ENCODE results near the gene OSBPL9. TPM values are rescaled to one million over a fixed set of nuclear protein-coding genes. Genes with fewer than 3 reads are reported as not detected.

OSBPL9 gene, protein sequence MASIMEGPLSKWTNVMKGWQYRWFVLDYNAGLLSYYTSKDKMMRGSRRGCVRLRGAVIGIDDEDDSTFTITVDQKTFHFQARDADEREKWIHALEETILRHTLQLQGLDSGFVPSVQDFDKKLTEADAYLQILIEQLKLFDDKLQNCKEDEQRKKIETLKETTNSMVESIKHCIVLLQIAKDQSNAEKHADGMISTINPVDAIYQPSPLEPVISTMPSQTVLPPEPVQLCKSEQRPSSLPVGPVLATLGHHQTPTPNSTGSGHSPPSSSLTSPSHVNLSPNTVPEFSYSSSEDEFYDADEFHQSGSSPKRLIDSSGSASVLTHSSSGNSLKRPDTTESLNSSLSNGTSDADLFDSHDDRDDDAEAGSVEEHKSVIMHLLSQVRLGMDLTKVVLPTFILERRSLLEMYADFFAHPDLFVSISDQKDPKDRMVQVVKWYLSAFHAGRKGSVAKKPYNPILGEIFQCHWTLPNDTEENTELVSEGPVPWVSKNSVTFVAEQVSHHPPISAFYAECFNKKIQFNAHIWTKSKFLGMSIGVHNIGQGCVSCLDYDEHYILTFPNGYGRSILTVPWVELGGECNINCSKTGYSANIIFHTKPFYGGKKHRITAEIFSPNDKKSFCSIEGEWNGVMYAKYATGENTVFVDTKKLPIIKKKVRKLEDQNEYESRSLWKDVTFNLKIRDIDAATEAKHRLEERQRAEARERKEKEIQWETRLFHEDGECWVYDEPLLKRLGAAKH
- 54.1 TPM for total RNA-seq

DNA sequence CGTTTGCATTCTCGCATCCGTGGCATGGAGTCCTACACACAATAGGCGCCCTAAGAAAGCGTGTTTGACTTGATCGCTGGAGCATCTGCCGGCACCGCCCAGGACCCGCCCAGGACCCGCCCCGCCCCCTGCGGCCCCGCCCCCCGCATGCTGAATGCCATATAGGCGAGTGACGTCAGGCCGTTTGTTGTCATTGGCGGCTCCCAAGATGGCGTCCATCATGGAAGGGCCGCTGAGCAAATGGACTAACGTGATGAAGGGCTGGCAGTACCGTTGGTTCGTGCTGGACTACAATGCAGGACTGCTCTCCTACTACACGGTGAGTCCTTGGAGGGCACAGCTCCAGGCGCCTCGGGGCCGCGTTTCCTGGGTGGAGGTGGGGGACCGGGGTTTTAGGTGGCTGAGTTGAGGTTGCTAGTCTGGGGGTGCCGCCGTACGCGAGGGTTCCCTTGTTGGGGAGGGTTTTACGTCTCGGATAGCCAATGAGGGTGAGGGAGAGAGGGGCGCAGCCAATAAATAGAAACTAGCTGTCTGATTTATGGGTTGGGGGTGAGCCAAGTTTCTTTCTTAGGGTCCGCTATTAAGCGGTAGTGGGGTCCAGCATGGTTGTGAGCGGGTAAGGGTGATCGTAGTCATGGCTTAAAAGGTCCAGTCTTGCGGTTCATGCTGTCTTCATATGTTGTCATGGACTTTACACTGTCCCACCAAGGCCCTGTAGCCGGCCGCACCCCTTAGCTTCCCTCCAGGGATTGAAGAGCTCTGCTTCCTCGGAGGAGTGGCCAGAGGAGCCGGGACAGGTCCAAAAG lies at the start of gene OSBPL9:
OSBPL9 (plus strand) TSS at position 190 of the 806 bp plus-strand sequence; CDS start at position 209, 19 bp downstream.
- DNase-seq: peak; percentile 97

DNA sequence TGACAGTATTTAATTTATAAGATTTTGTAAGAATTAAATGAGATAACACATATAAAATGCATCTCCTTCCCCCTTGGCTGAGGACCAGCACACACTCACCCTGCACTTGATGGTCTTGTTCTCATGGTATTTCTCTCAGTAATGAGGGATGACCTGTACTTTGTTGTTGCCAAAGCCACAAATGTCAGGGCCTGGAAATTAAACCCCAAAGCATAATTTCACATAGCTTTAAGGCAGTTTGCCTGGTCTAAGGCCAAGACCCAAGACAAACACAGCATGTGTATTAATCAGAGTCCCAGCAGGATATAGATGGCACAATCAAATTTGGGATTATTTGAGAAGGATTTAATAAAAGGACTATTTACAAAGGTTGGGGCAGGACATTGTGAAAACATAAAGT lies 49.2 kb upstream of the OSBPL9 start:
- no peak for DNase-seq

DNA sequence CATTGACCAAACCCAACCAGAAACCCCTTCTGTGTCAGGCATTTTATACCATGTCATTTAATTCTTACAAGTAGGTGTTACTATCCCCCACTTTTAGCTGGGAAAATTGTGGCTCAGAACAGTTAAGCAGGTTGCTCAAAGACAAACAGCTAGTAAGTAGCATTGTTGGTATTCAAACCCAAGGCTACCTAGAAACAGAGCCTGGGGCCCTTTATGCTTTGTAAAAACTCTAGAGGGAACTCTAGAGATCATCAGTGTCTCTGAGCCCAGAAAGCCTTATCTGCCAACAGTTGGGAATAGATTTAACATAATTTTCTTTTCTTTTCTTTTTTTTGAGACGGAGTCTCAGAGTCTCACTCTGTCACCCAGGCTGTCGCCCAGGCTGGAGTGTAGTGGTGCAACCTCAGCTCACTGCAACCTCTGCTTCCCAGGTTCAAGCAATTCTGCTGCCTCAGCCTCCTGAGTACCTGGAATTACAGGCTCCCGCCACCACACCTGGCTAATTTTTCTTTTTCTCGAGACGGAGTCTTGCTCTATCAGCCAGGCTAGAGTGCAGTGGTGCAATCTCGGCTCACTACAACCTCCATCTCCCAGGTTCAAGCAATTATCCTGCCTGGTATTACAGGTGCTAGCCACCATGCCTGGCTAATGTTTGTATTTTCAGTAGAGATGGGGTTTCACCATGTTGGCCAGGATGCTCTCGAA lies 48.5 kb upstream of the OSBPL9 start:
- no peak for DNase-seq

DNA sequence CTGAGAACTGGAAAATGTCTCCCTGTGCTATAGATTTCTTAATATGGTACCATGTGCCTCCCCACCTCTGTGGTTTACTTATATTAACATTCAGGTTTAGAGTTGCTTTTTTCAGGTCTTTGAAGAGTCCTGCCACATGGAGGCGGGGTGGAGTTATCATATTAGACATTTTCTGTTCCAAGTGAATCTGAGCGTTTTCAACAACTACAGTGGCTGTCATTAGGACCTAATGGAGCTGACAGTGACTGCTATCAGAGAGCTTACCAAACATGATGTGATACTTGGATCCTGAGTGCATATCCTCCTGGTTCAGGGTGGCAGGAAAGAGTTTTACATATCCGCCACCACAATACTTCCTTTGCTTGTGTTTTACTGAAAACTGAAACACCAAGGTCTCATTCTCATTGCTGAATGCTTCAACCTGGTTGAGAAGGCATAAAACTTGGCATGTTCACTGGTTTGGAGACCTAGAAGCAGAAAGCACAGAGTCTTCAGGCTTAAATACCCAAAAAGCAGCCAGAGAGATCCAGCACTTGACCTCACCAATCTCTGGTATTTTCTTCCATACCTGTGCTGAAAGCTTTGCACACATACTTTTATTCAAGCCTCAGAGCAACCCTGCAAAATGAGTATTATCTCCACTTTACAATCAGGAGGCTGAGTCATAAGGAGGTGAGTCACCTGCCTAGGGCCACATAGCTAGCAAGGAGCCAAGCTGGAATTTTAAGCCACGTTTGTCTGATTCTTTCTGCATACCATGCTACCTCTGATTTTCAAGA lies 47.4 kb upstream of the OSBPL9 start:
- peak; percentile 16 for DNase-seq

DNA sequence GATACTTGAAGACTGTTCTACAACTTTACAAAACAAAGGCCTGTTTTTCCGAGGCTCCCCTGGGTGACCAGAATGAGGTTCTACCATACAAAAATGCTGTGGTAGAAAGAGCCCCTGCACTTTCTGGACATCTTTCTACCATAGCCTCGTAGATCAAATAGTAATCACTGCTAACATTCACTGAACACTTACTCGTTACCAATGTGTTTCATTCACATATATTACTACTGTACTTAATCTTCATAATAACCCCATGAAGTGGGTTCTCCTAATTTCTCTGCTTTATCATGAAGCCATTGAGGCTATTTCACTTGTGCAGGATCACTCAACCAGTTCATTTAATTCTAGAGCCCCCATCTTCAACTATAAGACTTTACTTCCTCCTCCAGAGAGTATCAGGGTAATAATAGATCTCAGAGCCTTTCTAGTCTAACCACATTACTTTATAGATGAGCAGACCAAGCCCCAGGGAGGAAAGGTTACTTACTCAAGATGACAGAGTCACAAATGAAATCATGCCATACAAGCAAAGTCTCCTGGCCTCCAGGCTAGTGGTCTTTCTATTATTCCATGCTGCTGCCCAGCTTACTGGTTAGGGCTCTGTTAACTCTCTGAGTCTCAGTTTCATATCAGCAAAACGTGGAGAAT lies 46.7 kb upstream of the OSBPL9 start:
- DNase-seq: no peak

DNA sequence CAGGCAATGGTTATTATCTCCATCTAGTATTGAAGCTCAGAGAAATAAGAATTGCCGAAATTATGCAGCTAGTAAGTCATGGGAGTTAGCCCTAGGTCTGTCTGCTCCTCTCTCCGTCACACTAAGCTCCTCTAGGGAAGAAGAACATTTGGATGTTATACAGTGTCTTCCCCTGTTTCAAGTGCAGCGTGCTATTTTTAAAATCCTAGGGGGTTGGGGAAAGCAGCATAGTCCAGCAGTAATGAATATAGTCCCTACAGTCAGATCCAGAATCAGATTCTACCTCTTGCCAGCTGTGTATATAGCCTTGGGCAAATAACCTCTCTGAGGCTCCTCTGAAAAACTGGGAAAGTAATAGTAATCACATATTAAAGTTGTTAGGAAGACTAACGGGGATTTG lies 44.5 kb upstream of the OSBPL9 start:
- peak; percentile 21 for DNase-seq

DNA sequence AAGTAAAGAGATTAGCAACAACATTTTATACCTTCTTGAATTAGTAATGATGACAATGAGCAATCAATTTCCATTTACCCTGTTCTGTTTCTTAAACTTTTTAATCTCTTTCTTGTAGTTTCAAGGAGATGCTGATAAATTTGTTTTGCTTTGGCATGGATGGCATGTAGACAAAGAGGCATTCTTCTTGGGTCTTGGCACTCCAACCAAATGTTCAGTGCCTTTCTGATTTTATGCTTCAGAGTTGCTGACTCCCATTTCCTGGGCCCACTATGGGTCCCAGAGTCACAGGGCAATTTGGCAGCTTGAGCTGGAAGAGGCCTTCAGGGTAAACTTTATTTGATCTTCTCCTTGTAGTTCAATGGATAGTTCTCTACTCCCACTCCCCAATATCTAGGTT lies 42.1 kb upstream of the OSBPL9 start:
- no peak for DNase-seq

DNA sequence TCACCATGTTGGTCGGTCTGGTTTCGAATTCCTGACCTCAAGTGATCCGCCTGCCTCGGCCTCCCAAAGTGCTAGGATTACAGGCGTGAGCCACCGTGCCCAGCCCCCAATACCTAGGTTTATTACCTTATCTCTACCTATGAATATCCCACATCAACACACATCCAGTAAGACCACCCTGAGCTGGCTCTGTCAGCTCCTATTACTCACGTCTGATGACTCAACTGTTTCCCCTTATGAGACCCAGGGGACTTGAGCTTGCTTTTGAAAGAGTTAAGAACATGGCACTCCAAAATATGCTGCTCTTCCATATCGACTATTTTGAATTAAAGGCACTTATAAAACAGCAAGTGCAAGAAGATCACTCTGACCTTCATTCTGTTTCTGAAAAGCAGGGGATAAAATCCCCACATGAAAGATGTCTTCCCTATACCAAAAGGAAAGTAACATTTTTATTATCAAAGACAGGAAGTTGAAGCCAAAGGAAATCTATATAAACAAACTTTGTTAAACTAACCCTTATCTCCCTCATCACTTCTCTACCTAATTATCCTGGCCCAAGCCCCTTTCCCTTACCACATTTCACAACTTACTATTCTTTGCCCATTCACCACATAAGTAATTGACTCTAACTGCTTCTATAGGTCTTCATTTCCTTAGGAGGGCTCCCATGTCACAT lies 41.3 kb upstream of the OSBPL9 start:
- no peak for DNase-seq

DNA sequence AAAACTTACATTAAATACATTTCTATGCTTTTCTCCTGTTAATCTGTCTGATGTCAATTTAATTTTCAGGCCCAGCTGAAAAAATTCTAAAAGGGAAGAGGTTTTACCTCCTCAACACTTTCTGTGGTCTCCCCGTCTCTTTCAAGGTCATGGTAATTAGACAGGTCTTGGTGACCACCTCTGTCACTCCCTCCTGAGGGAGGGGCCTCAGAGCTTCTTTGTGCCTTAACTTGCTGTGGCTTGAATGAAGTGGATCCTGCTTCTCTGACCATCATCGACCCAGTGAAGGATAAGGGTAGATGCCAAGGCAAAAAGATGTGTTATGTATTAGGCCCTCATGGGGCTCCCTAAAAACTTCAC lies 40.8 kb upstream of the OSBPL9 start:
- DNase-seq: no peak

DNA sequence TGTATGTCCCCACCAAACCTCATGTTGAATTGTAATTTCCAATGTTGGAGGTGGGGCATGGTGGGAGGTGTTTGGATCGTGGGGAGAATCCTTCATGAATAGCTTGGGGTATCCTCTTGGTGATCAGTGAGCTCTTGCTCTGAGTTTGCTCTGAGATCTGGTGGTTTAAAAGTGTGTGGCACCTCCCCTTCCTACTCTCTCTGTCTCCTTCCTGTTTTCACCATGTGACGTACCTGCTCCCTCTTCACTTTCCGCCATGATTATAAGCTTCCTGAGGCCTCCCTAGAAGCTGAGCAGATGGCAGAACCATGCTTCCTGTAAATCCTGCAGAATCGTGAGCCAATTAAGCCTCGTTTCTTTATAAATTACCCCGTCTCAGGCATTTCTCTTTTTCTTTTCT lies 40.0 kb upstream of the OSBPL9 start:
- DNase-seq: no peak

DNA sequence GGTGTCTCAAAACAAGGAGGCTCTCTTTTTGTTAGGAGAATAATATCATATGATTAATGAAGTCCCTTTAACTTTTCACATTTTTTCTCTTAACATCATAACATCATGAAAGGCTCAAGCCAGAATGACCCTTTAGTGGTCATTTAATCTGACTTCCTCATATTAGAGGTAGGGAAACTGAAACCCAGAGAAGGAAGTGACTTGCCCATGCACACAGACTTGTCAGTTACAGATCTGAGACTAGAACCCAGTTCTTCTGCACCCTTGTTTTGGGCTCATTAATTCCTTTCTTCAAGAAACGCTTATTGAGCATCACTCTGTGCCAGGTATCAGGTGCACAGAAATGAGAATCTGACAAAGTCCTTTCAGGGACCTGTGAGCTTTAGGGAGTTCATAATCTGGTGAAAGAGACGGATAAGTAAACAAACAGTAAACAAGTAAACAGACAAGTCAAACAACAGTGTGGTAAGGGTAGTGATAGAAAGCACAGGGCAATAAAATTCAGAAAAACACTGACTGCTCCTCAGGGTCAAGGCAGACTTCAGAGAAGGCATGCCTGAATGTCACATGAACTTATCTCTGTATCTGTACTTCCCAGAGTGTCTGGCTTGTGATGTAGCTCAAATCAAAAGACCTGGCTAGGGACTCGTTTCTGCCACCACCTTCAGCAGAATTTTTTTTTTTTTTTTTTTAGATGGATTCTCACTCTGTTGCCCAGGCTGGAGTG lies 38.3 kb upstream of the OSBPL9 start:
- no peak for DNase-seq

DNA sequence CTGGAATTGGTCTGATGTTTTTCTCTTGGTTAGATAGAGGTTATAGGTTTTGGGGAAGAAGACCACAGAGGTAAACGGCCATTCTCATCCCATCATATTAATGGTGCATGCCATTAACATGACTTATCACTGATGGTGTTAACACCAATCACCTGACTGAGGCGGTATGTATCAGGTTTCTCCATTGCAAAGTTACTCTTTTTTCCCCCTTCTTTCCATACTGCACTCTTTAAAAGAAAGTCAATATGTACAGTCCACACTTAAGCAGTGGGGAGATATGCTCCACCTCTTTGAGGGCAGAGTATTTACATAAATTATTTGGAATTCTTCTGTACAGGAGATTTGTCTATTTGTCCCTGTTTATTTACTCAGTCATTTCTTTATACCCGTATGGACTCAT lies 35.7 kb upstream of the OSBPL9 start:
- DNase-seq: no peak

DNA sequence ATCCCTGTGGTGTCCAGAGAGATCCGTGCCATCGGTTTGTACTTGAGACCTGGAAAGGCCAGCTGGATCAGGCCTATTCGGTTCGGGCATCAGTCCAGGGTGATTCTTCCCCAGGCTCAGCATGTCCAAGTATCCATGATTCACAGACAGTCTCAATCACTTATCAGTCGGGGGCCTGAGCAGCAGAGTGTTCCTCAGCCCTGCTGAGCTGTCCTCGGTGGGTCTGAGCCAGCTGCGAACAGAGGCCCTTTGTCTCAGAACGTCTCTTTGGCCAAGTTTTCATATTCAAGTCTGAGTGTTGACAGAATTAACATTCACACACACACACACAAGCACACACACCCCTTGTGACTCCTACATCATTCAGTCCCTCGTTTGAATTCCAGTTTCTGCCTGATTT lies 33.4 kb upstream of the OSBPL9 start:
- peak; percentile 78 for DNase-seq

DNA sequence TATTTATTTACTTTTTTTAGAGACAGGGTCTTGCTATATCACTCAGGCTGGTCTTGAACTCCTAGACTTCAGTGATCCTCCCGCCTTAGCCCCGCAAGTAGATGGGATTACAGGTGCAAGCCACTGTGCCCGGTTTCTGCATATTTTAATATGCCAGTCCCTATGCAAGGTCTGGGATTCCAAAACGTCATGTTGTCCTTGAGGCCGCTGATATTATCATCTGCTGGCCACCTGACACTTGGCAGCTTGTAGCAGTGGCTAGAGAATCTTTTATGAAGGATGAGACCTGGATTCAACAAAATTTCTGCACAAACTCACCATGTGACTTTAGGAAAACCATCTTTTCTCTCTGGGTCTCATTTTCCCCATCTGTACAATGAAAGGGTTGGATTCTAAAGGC lies 32.9 kb upstream of the OSBPL9 start:
- no peak for DNase-seq

DNA sequence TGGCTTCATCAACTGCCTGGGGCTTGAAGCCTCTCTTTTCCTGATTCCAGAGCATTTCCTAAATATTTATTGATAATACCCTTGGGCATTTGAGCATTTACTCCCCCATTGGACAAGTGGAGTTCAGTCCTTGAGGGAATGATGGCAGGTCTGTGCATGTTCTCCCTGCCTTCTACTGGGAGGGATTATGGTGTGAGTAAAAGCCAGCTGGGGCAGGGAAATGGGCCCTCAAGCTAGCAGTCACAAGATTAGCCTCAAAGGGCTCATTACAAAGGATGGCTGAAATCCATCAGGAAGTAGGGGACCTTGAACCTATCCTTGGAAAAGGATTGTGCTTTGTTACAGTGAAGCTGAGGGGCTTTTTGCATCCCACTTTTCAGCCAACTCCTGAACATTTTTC lies 24.2 kb upstream of the OSBPL9 start:
- DNase-seq: no peak

DNA sequence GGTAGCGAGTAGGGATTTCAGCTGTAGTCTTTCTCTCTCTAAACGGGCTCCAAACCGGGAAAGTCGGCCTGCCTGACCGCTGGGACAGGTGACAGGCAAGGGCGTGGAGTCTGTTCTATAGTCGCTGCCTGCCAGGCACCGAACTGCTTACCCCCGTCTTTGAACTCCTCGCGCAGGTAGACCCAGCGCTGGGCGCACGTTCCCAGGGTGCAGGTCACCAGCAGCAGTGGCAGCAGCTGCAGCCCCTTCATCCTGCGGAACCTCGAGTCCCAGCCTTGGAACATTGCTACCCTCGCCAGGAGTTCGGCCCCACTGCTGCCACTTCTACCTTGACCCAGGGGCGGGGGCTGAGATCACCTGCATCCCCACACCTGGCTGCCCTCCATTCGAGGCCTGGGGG lies 22.2 kb upstream of the OSBPL9 start:
- no peak for DNase-seq

DNA sequence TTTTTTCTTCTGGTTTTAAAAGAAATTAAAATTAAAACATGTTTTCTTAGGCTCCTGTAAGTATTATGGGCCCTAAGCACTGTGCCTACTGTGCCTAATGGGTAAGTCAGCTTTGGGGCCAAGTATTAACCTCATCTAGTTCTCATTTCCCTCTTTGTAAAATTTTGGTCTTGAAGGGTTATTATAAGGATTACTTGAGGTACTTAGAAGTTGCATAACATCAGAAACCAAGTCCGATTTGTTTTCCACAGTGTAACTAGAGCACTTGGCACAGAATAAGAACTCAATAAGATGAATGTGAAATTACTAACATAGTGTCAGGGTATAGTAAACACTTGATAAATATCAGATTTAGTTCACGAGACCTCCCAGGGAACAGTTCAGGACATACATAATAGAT lies 16.4 kb upstream of the OSBPL9 start:
- DNase-seq: no peak

DNA sequence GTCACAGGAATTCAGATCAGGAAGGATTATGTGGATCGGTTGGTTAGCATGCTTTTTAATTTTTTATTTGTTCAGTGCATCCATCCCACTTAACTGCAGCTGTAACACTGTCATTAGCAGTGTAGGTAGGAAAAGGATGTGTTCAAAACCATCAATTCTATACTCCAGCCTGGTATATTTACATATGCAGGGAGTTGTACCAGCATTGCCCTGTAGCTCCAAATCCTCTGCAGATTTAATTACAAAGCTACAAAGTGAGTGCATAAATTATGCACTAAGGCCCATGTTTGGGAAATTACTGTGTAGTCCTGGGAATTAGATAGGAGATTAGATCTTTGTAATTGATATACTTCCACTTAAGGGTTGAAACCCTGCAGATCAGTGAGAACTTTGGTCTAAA lies 15.9 kb upstream of the OSBPL9 start:
- DNase-seq: no peak

DNA sequence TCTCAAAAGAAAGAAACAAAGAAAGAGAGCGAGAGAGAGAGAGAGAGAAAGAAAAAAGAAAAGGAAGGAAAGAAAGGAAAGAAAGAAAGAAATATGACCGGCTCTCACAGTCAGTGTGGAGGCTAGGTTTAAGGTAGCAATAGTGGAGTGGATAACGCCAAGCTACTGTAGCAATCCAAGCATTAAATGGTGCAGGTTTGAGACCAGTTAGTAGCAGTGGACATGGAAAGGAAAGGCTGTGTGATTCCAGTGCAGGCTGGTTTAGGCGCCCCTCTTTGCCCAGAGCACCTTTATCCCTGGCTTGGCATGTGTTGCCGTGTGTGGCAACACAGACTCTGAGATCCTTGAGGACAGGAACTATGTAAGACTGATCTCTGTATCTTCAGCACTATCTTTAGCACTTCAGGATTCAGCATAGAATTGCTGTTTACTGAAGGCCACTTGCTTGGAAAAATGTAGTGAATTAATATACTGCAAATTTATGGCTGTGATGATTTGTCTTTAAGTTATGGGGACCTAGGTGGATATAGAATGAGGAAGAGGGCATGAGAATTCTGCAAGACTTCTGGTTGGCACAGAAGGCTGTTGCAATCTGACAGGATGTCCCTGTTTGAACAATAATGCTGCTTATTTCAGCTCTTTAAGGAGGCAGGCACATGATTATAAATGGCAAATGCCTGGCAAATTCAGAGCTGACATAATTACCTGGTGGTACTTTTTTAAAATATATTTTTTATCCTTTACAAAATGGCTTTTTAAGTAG lies 10.8 kb upstream of the OSBPL9 start:
- DNase-seq: no peak
